Right atrium auricular region (tissue), 2 donors: Measurements from ENCODE around the gene ANKEF1. TPM values are rescaled to one million over a fixed set of nuclear protein-coding genes. Genes with fewer than 3 reads are reported as not detected.

ENCODE experiments used
- DNase-seq: peaks from one replicate; pipeline ENCODE4 v3.0.0-alpha.2; 2019; ENCODE audit warnings: low spot score
- H3K27ac ChIP-seq, 2 donors: fragments of 200-600 bp; sonication (generic); 1 replicate in 1 of 2; 2 replicates in 1 of 2; pipeline ENCODE4 v1.5.1; 2016 to 2019
- H3K27me3 ChIP-seq, 2 donors: fragments of 200-600 bp; sonication (generic); one replicate each; pipeline versions ENCODE4 v1.5.1 to v1.6.0; 2017 to 2019
- H3K36me3 ChIP-seq: fragments of 200-600 bp; sonication (generic); one replicate; pipeline ENCODE4 v1.5.1; 2016
- H3K4me1 ChIP-seq, 2 donors: fragments of 200-600 bp; sonication (generic); one replicate each; pipeline versions ENCODE4 v1.5.1 to v1.6.0; 2017 to 2019
- H3K4me3 ChIP-seq, 2 donors: fragments of 200-600 bp; sonication (generic); 1 replicate in 1 of 2; 2 replicates in 1 of 2; pipeline ENCODE4 v1.5.1; 2017 to 2019; ENCODE audit warnings: mild to moderate bottlenecking in 1 of 2, moderate library complexity in 1 of 2
- H3K9me3 ChIP-seq, 2 donors: fragments of 200-600 bp; sonication (generic); one replicate each; pipeline ENCODE4 v1.5.1; 2019
- CTCF ChIP-seq, 2 donors: fragments of 200-600 bp; sonication (generic); IDR thresholded peaks; one replicate each; pipeline ENCODE4 v1.5.1; 2019; ENCODE audit warnings: antibody characterized with exemption in 2 of 2
- total RNA-seq, 2 donors: library from RNA; depleted of rRNA; stranded (reverse); fragments of >200 nt; gene quantifications; one replicate each; pipeline ENCODE4 v1.1.0, GENCODE V29; 2016

Gene ANKEF1
- total RNA-seq, 2 donors from 2014 or later, result 1.1 to 2.6 TPM

GRCh38 chr20:10040070-10040975, 5.5 kb downstream of the ANKEF1 start:
- H3K27ac ChIP-seq, result no peak overlapping the region
- H3K4me1 ChIP-seq, result no peaks in the 10 kb centered on the region
- no peak for DNase-seq
- H3K27me3 ChIP-seq, result no peaks in the 10 kb centered on the region
- H3K9me3 ChIP-seq, result no peaks in the 10 kb centered on the region
- H3K4me3 ChIP-seq, result no peak overlapping the region
- no peaks in the 10 kb centered on the region for H3K36me3 ChIP-seq
- TF ChIP-seq CTCF (IDR thresholded peaks at IDR 0.05), result no peak

- Histone ChIP-seq H3K4me3 (no peak overlapping the region), H3K27me3 (no peaks in the 10 kb centered on the region), H3K9me3 (no peaks in the 10 kb centered on the region), H3K36me3 (no peaks in the 10 kb centered on the region), H3K27ac (no peak overlapping the region), H3K4me1 (no peaks in the 10 kb centered on the region)
- TF ChIP-seq CTCF (IDR thresholded peaks at IDR 0.05), result no peak
- no peak for DNase-seq
Measured at GRCh38 chr20:10042086-10042485, 7.3 kb downstream of the ANKEF1 start.

GRCh38 chr20:10047427-10047826, 12.6 kb downstream of the ANKEF1 start:
- DNase-seq, result no peak
- no peaks in the 10 kb centered on the region for H3K9me3 ChIP-seq
- H3K27ac ChIP-seq, result no peak overlapping the region
- H3K36me3 ChIP-seq, result no peaks in the 10 kb centered on the region
- no peak overlapping the region for H3K4me3 ChIP-seq
- no peaks in the 10 kb centered on the region for H3K4me1 ChIP-seq
- no peaks in the 10 kb centered on the region for H3K27me3 ChIP-seq
- TF ChIP-seq CTCF (IDR thresholded peaks at IDR 0.05), result no peak

GRCh38 chr20:10051185-10051584, 16.4 kb downstream of the ANKEF1 start:
- no peak overlapping the region for H3K4me3 ChIP-seq
- TF ChIP-seq CTCF (IDR thresholded peaks at IDR 0.05), result no peak

GRCh38 chr20:10059006-10059405, 24.2 kb downstream of the ANKEF1 start:
- H3K27ac ChIP-seq, result no peak overlapping the region
- H3K27me3 ChIP-seq, result no peaks in the 10 kb centered on the region
- H3K4me1 ChIP-seq, result no peaks in the 10 kb centered on the region
- no peak overlapping the region for H3K4me3 ChIP-seq
- TF ChIP-seq CTCF (IDR thresholded peaks at IDR 0.05), result no peak
- no peak for DNase-seq
- H3K9me3 ChIP-seq, result no peaks in the 10 kb centered on the region
- peaks cover 5% of the 10 kb centered on the region for H3K36me3 ChIP-seq

More at GRCh38 chr20:10051185-10051584, 16.4 kb downstream of the ANKEF1 start:
- Histone ChIP-seq H3K4me1 (no peaks in the 10 kb centered on the region), H3K9me3 (no peaks in the 10 kb centered on the region), H3K27ac (no peak overlapping the region), H3K36me3 (peaks cover 5% of the 10 kb centered on the region), H3K27me3 (no peaks in the 10 kb centered on the region)
- DNase-seq, result no peak
